GM20431 (cell line): ENCODE measurements around the gene SLIT3.

Source experiments
- in situ Hi-C: fragments of 300-500 bp; cut with MseI, MboI; formaldehyde crosslinking; loops from one replicate; pipeline ENCODE4 v1.15.0; 2020; ENCODE audit warnings: low sequenced_read_pairs; ENCODE audit not compliant: unreplicated experiment

Gene SLIT3

DNA sequence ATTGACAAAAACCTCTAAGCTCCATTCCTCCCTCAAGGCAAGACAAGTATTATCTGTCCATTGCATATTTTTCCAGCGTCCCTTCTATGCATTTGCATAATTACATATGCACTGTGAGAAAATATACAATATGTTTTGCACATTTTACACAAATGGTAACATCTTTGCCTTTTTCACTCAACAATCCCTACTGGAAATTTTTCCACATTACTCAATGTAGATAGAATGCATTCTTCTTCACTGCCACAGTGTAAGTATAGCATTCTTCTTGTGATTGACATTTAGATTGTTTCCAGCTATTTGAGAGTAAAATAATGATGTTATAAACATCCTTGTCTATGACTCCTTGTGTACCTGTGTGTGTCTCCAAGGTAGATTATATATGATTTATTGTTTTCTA lies 205.0 kb downstream of the SLIT3 start:
- in situ Hi-C loops: no loop called here

DNA sequence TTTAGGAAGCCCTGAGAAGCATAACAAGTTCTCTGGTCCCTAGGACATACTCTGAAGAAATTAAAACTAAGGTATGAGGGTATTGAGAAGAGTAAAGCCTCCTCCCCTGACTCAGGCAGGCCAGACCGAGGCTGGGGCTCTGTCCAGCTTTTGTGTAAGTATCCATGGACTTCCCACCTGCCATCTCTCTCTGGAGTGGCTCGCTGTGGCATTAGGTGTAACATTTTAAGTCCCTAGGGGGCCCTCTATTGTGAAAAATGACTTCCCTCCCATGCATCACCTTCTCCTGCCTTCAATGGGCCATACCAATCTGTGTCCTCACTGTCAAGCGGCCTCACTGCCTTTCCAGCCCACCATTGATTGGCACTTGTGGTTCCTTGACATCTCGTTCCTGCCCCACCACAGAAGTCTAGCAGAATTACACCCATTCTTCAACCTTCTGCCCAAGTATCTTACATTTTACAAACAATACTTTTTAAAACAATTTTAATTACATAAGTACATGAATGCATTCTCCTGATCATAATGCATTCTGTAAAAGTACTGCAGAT lies 205.5 kb downstream of the SLIT3 start:
- in situ Hi-C loops: no loop called here

DNA sequence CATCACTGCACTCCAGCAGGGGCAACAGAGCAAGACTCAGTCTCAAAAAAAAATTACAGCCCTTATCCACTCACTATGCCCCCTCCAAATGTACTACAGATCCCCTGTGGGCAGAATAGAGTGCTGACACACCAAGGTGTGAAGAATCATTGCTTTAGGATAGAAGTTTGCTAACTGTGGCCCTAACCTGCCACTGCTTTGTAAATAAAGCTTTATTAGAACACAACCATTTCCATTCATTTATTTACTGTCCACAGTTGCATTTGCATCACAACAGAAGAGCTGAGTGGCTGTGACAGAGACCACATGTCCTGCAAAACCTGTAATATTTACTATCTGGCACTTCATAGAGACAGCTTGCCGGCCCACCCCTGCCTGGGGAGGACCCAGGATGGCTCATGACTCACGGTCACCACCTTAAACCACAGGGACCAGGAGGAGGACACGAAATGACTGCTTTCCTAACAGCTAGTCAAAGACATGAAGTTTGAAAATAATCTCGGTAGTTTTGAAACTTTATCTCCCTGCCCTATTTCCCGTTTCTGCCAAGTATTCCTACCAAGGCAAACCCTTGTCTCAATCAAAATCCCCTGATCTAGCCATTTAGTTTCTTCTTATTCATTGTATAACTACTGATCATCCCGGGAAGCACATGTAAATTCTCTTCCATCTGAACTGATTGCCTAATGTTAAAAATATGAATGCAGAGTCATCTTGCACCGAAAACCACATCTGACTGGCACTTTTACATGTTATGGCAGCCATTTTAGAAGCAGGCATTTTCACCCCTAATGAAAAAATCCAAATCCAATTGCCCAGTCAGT lies 206.1 kb downstream of the SLIT3 start:
- in situ Hi-C loops: no loop called here

DNA sequence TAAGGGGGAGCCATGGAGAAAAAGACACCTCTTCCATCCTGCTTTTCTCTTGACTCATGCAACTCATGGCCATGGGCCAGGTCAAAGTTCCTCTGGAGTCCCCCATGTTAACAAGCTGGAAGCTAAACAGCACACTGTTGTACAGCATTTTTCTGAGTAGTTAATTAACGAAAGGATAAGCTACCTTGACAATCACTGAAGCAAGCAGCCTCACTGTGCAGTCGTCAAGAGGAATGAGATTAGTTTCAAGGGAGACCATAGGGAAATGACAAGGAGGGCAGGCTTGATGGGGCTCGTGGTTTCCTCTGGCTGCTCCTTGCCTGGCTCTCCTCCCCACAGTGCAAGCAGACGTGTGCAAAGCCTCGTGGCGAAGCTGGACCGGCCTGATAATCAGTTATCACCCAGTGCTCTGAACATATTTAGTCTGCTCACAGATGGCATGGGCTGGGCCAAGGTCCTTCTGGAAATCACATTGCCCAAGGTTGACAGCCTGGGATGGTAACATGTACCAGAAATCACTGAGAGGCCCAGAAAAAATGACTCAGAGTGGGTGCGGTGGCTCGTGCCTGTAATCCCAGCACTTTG lies 209.5 kb downstream of the SLIT3 start:
- in situ Hi-C loops: no loop called here

DNA sequence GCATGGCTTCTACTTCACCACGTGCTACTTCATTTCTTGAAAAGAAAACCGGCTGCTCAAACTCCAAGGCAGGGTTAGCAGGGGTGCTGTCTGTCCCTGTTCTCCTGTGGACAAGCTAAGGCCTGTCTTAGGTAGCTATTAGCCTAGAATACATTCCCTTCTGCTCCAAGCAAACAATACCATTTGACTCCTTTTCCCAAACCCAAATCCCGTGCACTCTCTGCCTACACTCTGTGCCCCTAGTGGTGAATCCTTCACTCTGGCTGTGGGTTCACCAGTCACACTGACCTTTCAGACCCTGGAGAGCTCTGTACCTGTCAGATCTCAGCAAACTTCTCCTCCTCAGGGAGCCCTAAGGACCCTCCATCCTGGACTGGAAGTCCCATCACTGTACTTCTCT lies 211.6 kb downstream of the SLIT3 start:
- in situ Hi-C loops: no loop called here

DNA sequence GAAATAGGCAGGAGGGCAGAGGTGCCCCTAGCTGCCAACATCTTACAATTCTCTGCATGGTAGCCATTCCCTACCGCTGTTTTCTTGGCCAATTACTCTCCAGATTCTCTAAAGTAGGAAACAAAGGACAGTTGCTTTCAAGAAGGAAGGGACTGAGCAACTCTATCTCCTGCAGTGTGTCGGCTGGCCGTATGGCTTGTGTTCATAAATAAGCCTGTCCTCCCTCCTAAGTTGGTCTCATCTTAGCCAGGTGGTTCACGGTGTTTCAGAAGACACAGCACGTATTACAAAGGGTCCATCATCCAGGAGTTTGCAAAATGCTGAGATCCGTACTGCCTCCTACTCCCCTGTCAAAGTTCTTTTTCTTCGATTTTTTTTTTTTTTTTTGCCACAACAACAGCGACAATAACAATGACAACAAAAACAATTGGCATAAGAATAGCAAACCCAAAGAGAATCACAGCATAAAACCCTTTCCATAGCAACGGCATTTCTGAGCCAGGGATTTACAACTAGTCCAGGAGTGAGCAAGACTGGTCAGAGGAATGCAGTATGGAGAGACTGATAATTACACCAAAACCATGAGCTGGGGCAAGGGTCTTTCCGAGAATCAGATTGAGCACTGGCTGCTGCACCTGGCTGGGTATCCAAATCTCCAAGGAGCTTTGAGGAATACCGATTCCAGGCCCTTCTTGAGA lies 212.8 kb downstream of the SLIT3 start:
- in situ Hi-C loops: no loop called here

DNA sequence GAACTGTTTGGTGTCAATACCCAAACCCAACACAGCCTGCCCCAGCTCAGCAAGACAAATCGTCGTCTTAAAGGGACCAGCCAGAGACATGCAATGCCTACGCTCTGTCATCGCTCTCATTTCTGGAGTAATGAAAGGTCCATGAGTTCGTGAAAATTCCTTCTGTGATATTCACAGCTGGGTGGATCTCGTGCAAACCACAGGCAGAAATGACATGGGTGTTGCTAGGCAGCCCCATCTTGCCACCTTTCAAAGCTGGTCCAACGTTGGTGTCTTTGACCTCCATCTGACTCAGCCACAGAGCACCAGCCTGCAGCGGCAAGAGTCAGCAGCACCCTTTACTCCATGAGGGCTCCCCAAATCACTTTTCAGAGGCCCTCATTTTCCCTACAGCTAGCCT lies 215.3 kb downstream of the SLIT3 start:
- in situ Hi-C loops: no loop called here

DNA sequence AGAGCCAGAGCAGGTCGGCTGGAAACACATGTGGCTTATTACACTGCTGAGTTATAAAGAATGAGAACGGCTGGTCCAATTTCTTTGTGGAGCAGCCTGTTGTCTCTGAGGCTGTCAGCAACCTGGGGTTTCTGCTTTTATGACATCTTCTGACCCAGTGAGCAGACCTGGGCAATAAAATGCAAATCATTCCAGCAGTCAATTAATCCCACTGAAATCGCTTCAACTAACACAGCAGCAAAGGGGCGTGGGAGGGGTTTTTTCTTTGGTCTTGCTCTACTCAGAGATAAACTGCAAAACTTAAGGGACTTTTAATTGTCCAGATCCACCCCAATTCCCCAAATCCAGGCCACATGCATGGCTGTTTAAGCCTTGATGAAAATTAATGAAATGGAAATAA lies 215.7 kb downstream of the SLIT3 start:
- in situ Hi-C loops: no loop called here

DNA sequence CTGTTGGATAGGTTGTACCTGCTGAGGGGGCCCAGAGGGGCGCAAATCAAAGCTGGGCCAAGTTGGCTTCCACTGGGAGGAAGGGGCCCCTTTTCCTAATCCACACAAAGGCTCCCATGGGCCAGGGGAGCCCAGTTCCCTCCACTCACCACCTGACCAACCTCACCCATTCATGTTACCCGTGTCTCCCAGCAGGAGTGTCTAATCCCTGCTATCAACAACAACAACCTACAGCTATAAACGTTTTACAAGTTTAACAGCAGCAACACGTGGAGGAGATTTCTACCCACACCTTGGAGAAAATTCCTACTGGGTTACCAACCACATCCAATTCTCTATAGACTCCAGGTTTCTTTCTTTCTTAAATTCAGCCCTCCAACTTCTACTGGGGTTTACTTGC lies 216.2 kb downstream of the SLIT3 start:
- in situ Hi-C loops: no loop called here

DNA sequence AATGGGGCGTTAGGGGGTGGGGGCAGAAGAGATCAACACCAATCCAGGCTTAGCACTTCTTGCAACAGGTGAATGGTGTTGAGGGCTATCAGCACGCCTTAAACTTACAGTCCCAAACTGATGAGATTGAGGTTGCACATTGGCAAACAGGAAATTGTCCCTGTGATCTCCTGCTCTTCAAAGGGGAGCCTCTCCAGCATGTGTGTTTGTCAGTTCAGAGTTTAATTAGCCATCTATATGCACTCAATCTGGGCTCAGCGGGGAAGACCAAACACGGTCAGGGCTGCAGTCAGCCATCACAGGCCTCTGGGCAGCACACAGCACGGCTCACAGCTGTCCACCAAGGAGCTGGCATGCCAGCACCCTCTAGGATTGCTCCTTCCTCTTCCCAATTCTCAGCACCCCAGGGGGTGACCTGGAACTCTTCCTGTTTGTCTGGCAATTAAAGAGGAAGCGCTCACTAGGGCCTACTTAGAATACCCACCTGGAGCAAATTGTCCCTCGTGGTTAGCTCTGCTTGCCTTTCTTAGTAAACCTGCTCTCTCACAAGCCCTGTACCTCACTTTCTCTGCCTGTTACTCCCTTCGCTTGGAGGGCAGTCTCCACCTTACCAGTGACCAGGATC lies 217.4 kb downstream of the SLIT3 start:
- in situ Hi-C loops: no loop called here

DNA sequence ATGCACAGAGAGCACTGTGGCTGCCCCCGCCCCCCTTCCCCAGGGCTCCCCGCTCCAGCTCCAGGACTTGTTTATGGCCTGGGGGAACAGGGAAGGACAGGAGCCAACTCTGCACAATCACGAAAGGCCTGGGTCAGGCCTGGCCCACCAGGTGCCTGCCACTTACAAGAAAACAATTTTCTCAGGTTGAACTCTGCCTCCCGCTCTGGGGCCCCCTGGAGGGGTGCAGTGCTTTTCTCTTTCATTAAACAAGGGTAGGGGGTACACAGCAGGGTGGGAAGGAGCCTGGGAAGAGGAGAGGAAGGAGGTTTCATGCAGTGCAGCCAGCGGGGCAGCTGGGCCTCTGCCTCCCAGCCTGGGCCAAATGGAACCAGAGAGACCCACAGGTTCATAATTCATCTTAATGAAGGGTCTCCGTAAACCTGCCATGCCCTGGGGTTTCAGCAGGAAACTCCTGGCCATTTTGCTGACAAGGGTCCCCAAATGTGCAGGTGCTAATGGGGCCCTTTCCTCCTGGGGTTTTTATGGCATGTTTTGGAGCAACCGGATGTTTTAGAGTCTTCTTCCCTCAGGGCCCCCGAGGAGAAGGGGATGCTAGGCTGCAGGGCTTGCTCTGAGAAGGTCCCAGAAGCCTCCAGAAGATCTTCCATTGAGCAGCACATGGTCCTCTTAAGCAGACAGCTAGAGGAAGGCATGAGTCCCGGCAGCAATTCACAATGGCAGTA lies 219.8 kb downstream of the SLIT3 start:
- in situ Hi-C loops: no loop called here

DNA sequence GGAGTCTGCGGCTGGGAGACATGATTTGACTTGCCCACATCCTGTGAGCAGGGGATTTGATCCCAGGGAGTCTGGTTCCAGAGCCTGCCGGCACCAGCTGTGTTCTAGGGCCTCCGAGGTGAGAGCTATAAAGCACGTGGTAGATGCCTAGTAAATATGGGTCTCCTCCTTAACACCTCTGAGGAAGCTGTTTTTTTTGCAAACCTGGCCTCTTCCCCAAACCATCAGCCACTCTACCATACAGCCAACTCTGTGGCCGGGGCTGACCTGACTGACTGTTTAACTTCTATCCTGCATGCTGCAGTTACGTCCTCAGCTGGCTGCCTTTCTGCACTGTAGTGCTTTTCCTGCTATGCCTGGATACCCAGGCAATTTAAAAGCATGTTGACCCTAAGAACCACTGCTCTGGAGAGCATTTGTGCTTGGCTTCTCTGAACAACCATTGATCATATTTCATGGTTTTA lies 220.5 kb downstream of the SLIT3 start:
- in situ Hi-C loops: no loop called here

DNA sequence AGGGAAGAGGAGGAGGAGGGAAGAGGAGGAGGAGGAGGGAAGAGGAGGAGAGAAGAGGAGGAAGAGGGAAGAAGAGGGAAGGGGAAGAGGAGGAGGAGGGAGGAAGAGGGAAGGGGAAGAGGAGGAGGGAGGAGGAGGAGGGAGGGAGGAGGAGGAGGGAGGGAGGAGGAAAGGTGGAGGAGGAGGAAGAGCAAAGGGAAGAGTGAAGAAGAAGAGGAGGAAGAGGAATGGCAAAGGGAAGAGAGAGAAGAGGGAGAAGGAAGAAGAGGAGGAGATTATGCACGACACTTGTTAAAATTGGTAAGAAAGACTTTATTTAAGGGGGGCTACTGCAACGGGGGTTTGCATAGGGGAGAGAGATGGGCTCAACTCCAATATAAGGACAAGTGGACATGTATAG lies 221.2 kb downstream of the SLIT3 start:
- in situ Hi-C loops: no loop called here

DNA sequence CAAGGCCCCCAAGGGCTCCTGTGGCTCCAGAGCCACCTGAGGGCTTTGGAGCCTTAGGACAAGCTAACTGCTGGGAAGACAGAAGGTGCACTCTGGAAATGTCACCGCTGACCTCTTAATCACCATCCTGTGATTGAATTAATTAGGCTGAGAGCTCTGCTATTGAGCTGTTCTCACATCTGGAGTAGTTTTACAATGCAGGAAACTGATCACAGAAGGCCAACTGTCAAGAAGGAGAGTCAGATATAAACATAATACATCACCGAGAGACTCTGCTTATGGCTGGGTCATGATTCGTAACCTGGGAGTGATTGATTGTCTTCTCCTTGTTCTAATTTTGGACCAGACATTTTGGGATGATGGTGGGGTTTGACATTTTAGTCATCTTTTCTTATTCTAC lies 226.1 kb downstream of the SLIT3 start:
- in situ Hi-C loops: no loop called here

DNA sequence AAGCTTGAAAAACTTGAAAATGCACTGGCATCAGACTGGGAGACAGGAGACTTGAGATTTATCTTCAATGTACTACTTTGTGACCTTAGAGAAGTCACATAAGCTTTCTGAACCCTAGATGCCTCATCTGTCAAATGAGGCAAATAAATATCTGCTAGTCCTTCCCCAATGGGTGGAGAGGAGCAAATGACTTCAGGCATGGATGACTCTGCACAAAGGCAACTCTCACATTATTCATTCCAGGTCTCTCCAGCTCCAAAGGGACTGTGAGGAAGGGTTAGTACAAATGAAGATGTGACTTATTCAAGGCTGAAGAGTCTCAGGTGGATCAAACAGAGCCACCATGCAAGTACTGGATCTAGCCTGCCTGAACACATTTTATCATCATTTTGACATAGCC lies 228.7 kb downstream of the SLIT3 start:
- in situ Hi-C loops: no loop called here

DNA sequence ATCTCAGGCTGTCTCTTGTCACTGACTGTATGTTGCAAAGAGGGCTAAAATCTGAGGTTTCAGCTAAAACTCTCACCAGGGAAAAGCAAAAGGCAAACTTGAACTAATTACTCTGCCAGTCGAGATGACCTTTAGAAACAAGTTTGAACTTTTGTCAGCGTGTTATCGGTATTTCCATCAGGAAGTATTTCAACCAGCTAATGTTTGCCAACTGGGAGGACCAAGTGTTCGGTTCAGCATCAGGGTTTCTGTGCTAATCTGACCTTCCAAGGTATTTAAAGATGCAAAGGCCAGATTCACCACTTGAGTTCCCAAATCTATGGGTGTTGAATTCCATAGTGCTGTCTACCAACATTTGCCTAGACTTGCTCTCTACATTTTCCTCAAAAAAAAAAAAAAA lies 230.5 kb downstream of the SLIT3 start:
- in situ Hi-C loops: no loop called here

DNA sequence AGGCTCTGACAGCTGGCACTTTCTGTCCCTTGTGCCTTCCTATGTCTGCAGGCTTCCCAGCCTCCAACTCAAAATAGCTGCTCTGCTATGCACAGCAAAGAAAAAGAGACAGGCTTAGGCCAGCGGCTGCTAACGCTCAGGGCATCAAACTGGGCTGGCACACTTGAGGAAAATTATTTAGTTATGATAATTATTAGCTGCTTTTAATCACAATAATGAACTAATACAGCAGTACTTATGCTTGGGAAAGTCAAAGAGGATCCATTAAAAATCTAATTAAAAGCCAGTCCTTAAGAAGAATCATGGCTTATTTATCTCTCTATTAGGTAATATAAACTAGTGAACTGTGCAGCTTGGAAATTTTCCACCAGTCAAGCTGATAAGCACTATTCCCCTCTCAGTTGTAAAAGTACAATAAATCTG lies 233.2 kb downstream of the SLIT3 start:
- in situ Hi-C loops: no loop called here

DNA sequence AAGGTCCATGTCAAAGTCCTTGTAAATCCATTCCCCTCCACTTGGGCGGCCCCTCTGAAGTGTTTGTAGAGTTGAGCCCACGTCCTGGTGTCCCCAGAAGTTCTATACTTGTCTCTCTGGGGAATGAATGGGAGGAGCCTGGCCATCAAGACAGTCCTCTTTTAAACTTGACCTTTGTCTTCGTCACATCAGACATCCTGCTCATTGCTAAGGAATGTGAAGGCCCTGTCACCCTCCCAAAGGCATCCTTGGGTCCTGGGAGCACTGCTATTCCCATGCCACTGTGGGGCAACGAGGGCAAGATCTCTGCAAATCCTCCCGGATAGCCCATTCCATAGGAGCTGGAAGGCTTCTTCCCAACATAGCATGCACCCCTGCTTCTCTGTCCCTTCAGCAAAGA lies 235.5 kb downstream of the SLIT3 start:
- in situ Hi-C loops: no loop called here

DNA sequence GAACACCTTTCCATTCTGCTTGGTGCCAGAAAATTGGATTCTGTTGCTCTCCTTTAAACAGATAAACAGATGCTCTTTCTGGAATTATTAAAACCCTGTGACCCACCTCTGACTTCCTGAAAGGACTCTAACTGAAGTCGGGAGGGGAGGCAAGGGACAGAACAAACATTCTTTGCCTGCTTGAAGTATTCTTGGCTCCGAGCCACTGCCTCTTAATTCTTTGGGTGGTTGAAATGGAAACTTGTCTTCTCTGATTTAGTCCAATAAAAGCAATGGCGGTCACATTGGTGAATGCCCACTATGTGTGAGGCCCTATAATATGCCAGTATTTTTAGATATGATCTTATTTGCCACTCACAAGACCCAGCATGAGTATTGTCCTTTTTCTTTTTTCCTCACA lies 236.8 kb downstream of the SLIT3 start:
- in situ Hi-C loops: no loop called here
